H1 (cell line): ENCODE data around the gene SMARCA4. TPM values are rescaled to one million over a fixed set of nuclear protein-coding genes. Genes with fewer than 3 reads are reported as not detected.

Experiments
- BCL11A ChIP-seq, 2 experiments: IDR thresholded peaks; one replicate each; pipeline ENCODE4 v1.6.1; 2011; ENCODE audit warnings: low read depth in 2 of 2, low read length in 2 of 2, mild to moderate bottlenecking in 2 of 2
- CHD1 ChIP-seq: IDR thresholded peaks from 2 replicates; pipeline ENCODE4 v1.6.1; 2012; ENCODE audit warnings: low read depth, low read length, improper control_type of control experiment
- CHD7 ChIP-seq: fragments of 300-600 bp; sonication (generic); IDR thresholded peaks from 2 replicates; pipeline ENCODE4 v1.7.1; 2012; ENCODE audit warnings: low read length, moderate library complexity, mild to moderate bottlenecking, inconsistent platforms; ENCODE audit not compliant: insufficient replicate concordance
- CTCF ChIP-seq, 3 experiments: IDR thresholded peaks; 1 replicate in 2 of 3; 2 replicates in 1 of 3; pipeline versions ENCODE4 v1.5.1 to v1.6.1; 2011; ENCODE audit warnings: low read length in 3 of 3, mild to moderate bottlenecking in 3 of 3, inconsistent platforms in 2 of 3, low read depth in 1 of 3, moderate library complexity in 1 of 3; ENCODE audit not compliant: insufficient read depth in 1 of 3; ENCODE audit errors: control extremely low read depth in 1 of 3
- JUND ChIP-seq: IDR thresholded peaks from 2 replicates; pipeline ENCODE4 v1.6.1; 2011; ENCODE audit warnings: mild to moderate bottlenecking, improper control_type of control experiment, low read length
- POLR2AphosphoS5 ChIP-seq: IDR thresholded peaks from 2 replicates; pipeline ENCODE4 v1.6.1; 2011; ENCODE audit warnings: low read depth, low read length
- SIX5 ChIP-seq: IDR thresholded peaks from 2 replicates; pipeline ENCODE4 v1.6.1; 2011; ENCODE audit warnings: mild to moderate bottlenecking, low read depth, low read length
- SRF ChIP-seq: IDR thresholded peaks from 2 replicates; pipeline ENCODE4 v1.6.1; 2011; ENCODE audit warnings: mild to moderate bottlenecking, low read depth, low read length, moderate library complexity
- ZNF274 ChIP-seq: IDR thresholded peaks from 2 replicates; pipeline ENCODE4 v1.7.0; 2012; ENCODE audit warnings: low read length, borderline replicate concordance; ENCODE audit errors: extremely low read depth
- polyA plus RNA-seq, 7 experiments: library from polyadenylated mRNA; depleted of rRNA in 3 of 7; stranded (reverse) in 5 of 7; unstranded in 2 of 7; fragments of >200 nt in 5 of 7; fragments of 200-250 nt in 2 of 7; gene quantifications; 1 replicate in 5 of 7; 2 replicates in 1 of 7; 4 replicates in 1 of 7; pipeline versions ENCODE4 v1.2.1 to v1.2.3, GENCODE V29; 2011 to 2013; ENCODE audit warnings: missing spikeins in 2 of 7, mixed read lengths in 2 of 7
- total RNA-seq: library from RNA; stranded (reverse); fragmentation: NEBNext Ultra II Directional; extraction: Animal tissue kit (Norgen Biotek cat#: 25700); gene quantifications from 2 replicates; pipeline ENCODE4 v1.2.1, GENCODE V29; 2021

SMARCA4 gene
- total and polyA plus RNA-seq, 2 of the 8 experiments (the other 6 are each of a cell fraction or from before 2014, with no cell fraction given): 86.4 to 263 TPM

- TF ChIP-seq CTCF (IDR thresholded peaks at IDR 0.05; ENCODE audit: control extremely low read depth in 1 of 3, insufficient read depth in 1 of 3, low read depth in 1 of 3, low read length in 3 of 3) (no peak), POLR2AphosphoS5 (no peak), SIX5 (no peak), JUND (no peak), SRF (no peak), ZNF274 (no peak), CHD1 (no peak), BCL11A (IDR thresholded peaks at IDR 0.05; ENCODE audit: low read depth in 2 of 2, low read length in 2 of 2) (no peak), CHD7 (no peak)
Measured at GRCh38 chr19:10935371-10936059, 25.3 kb upstream of the SMARCA4 start (continued).
